ENCODE data around the gene CRELD2. TPM values are rescaled to one million over a fixed set of nuclear protein-coding genes. Genes with fewer than 3 reads are reported as not detected.

Gene CRELD2
- total and polyA plus RNA-seq, 2 experiments from 2014 or later, result 35.7 to 47.7 TPM

- Histone ChIP-seq H3K4me1 (ENCODE audit: insufficient read depth) (peaks cover 10% of the 10 kb centered on the region; the same call in 1 of the 2 replicates), H3K36me3 (ENCODE audit: insufficient read depth) (no peaks in the 10 kb centered on the region), H3K4me3 (no peak overlapping the region), H3K79me2 (replicated peaks; ENCODE audit: insufficient read depth) (no peaks in the 10 kb centered on the region), H3K9me2 (ENCODE audit: insufficient read depth) (no peaks in the 10 kb centered on the region), H3F3A (replicated peaks; ENCODE audit: low read depth) (0 out of 2 replicates have a peak, but pooled peaks cover 2% of the 10 kb centered on the region), H3K4me2 (no peak overlapping the region), H3K27me3 (ENCODE audit: insufficient read depth) (no peaks in the 10 kb centered on the region), H2AFZ (no peak overlapping the region), H3K27ac (ENCODE audit: low read depth) (no peak overlapping the region), H4K20me1 (replicated peaks; ENCODE audit: insufficient read depth) (no peaks in the 10 kb centered on the region)
- ATAC-seq, result no peak
- no peak for DNase-seq (ENCODE audit: low spot score)
- TF ChIP-seq POLR2AphosphoS5 (IDR thresholded peaks at IDR 0.05; ENCODE audit: low read depth) (no peak), ZNF462 (CRISPR knock-in tag; IDR thresholded peaks at IDR 0.05) (no peak), STAT1 (IDR thresholded peaks at IDR 0.05; ENCODE audit: unreplicated experiment) (no peak), JUNB (IDR thresholded peaks at IDR 0.05; ENCODE audit: unreplicated experiment) (no peak), NANOG (IDR thresholded peaks at IDR 0.05; ENCODE audit: borderline replicate concordance) (no peak), ETS1 (IDR thresholded peaks at IDR 0.05) (no peak)
- no peaks in the 10 kb centered on the region for H3K9me3 Mint-ChIP-seq
- no peak overlapping the region for H3K27ac Mint-ChIP-seq
- H3K4me3 Mint-ChIP-seq, result no peak overlapping the region
- peaks cover 3% of the 10 kb centered on the region for H3K27me3 Mint-ChIP-seq (ENCODE audit: insufficient read depth, low read depth, poor library complexity)
- H3K4me1 Mint-ChIP-seq, result peaks cover 16% of the 10 kb centered on the region
- H3K36me3 Mint-ChIP-seq (ENCODE audit: low read depth), result no peaks in the 10 kb centered on the region
Observed at GRCh38 chr22:49950396-49950994, 32.1 kb downstream of the CRELD2 start.

All from GM23338 (cell line).